ENCODE data around the gene CDH13.

DNA sequence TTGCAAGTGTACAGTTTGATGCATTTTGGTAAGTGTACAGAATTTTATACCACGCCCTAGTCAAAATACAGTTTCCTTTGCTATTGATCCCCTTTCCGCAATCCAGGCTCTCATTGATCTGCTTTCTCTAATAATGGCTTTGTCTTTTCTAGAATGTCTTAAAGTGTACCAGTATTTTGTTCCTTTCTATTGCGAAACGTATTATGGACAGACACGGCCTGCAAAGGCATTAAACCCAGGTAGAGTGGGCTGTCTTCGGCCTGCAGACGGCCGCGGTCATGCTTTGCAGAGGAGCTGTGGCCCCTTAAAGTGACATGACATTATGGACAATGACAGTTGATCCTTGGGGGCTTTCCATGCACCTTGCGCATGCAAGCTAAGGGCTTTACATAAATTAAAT, 1165.1 kb downstream of the CDH13 start:
- TF ChIP-seq, protein P1, sequence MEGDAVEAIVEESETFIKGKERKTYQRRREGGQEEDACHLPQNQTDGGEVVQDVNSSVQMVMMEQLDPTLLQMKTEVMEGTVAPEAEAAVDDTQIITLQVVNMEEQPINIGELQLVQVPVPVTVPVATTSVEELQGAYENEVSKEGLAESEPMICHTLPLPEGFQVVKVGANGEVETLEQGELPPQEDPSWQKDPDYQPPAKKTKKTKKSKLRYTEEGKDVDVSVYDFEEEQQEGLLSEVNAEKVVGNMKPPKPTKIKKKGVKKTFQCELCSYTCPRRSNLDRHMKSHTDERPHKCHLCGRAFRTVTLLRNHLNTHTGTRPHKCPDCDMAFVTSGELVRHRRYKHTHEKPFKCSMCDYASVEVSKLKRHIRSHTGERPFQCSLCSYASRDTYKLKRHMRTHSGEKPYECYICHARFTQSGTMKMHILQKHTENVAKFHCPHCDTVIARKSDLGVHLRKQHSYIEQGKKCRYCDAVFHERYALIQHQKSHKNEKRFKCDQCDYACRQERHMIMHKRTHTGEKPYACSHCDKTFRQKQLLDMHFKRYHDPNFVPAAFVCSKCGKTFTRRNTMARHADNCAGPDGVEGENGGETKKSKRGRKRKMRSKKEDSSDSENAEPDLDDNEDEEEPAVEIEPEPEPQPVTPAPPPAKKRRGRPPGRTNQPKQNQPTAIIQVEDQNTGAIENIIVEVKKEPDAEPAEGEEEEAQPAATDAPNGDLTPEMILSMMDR (IDR thresholded peaks at IDR 0.05 in 4 of 5, conservative IDR thresholded peaks at IDR 0.05 in 1 of 5): no peak
- no peak for TF ChIP-seq POLR2A (IDR thresholded peaks at IDR 0.05)
